Middle frontal gyrus (tissue), 1 donor: ENCODE measurements around the gene KISS1.
"Not testable (repeated sequence)": the region's sequence is repeated elsewhere in the genome, so short reads cannot be mapped to it uniquely, and the experiment has no call there.

ENCODE experiments used
- DNase-seq: peaks from one replicate; pipeline ENCODE4 v3.0.0-alpha.2; 2015; ENCODE audit warnings: low spot score; ENCODE audit errors: extremely low spot score

Gene KISS1, protein sequence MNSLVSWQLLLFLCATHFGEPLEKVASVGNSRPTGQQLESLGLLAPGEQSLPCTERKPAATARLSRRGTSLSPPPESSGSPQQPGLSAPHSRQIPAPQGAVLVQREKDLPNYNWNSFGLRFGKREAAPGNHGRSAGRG

GRCh38 chr1:204196068-204196795 is at the start of gene KISS1:
KISS1 (minus strand) TSS chr1:204196491; CDS start chr1:204192876, 3,615 bp downstream.
- DNase-seq, result no peak

GRCh38 chr1:204242920-204243319 is 46.6 kb upstream of the KISS1 start:
- no peak for DNase-seq

- DNase-seq, result no peak
Measured at GRCh38 chr1:204241914-204242313, 45.6 kb upstream of the KISS1 start.

GRCh38 chr1:204241050-204241449 is 44.8 kb upstream of the KISS1 start:
- DNase-seq, result no peak

GRCh38 chr1:204240233-204240632 is 43.9 kb upstream of the KISS1 start:
- DNase-seq, result no peak

- DNase-seq, result not testable (repeated sequence)
Measured at GRCh38 chr1:204239401-204239800, 43.1 kb upstream of the KISS1 start.

DNA sequence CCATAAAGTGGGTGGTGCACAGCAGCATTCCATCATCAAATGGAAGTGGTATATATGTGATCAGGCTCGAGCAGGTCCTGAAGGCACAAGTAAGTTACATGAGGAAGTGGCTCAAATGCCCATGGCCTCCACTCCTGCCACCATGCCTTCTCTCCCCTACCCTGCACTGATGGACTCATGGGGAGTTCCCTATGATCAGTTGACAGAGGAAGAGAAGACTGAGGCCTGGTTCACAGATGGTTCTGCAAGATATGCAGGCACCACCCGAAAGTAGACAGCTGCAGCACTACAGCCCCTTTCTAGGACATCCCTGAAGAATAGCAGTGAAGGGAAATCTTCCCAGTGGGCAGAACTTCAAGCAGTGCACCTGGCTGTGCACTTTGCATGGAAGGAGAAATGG is 42.2 kb upstream of the KISS1 start:
- DNase-seq, result not testable (repeated sequence)

- DNase-seq, result not testable (repeated sequence)
Measured at GRCh38 chr1:204237515-204237914, 41.2 kb upstream of the KISS1 start.

GRCh38 chr1:204232526-204232925 is 36.2 kb upstream of the KISS1 start:
- DNase-seq, result no peak

DNA sequence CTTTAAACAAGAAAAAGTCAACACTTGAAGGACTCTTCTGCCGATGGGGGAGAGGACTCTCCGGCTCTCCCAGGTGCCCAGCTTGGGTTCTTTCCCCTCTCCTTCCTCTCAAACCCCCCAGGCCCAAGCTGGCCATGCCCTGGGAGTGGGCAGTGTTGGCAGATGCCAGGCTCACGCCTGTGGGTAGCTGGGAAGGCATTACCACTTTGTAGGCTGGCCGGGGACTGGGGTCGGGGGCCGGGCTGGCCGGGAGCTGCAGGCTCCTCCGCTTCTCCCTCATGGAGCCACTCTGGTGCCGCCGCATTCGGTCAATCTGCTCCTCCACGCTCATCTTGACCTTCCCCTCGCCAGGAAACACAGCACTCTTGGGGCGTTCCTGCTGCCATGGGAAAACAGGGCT is 33.9 kb upstream of the KISS1 start:
- no peak for DNase-seq

DNA sequence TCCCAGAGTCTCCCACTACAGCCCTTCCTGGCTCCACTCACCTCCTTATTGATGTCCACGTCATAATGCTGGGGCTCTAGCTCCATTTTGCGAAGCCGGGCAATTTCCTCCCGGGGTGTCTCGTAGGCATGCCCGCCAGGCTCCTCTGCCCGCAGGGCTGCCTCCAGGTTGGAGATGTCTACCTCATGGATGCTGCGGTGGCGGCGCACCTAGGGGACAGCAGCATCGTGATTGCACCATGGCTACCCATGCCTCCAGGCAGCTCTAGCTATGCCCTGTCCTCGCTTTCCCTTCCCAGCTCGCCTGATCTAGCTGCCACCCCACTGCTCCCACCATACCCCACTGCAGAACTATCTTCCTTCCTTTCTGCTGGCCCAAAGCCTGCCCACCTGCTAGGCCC is 32.6 kb upstream of the KISS1 start:
- DNase-seq, result no peak

GRCh38 chr1:204227996-204228785 is 31.9 kb upstream of the KISS1 start:
- no peak for DNase-seq

DNA sequence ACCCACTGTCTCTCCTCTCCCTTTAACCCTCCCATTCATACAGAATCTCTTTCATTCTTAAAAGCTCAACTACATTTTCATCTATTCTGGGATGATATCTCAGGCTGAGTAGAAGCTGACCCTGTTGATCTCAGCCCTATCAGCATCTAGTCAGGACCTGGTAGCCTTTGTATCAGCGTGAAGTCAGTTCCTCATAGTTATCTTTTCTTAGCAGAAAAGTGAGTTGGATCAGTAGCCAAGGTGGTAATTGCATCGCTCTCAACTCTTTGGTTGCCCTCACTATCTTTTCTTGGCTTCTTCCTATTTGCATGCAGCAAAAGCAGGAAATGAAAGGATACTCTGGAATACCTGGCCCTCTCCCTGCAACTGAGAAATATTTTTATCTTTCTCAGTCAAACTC is 31.1 kb upstream of the KISS1 start:
- DNase-seq, result no peak

DNA sequence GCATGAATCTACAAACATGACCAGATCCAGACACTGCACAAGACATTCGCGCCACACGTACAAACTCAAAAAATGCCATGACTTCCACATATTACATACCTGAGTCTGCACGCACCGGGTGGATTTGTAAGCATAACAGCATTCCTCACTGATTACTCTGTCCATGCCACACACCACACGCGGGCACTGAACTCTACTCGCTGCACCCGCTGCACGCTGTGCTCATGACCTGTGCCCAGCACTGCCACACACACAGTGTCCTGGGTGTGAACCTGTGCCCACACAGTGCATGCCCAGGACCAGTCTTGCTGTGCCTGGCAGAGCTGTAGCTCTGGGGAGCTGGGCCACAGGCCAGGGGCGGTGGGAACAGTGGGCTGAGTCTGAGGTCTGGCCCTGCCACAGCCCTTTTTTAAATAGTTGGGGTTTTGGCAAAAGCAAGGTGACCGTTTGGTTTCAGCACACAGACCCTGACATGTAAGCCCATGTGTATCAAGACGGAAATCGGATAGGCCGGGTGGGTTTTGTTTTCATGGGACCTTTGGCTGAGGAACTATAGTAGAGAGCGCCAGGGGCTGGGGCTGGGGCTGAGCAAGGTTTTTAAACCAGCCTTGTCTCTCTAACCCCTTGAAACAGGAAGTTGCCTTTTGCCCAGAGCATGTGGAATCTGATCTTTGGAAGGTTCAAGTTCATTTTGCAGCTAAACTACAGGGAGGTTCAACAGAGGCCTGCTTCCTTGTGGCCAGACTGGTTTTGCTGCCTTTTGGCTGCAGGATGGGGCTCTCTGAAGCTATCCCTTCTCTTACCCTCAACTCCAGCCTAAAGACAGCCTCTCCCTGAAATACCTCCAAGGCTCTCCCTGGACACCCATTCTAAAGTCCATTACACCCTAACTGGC is 29.8 kb upstream of the KISS1 start:
- no peak for DNase-seq

GRCh38 chr1:204224655-204225054 is 28.4 kb upstream of the KISS1 start:
- DNase-seq, result no peak

- DNase-seq, result no peak
Measured at GRCh38 chr1:204223129-204223860, 27.0 kb upstream of the KISS1 start.

DNA sequence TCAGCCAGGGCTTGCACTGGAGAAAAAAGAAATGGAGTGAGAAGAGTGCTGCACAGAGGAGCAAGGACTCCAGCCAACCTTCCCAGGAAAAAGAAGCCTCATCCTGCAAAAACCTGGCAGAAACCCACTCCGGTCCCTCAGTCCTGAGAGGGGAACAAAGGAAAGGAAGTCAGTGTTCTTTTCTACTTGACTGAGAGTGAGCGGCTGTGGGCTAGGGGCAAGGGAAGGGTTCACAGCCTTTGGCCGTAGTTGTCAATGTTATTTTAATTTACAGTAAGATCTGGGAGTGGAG is 26.4 kb upstream of the KISS1 start:
- no peak for DNase-seq

DNA sequence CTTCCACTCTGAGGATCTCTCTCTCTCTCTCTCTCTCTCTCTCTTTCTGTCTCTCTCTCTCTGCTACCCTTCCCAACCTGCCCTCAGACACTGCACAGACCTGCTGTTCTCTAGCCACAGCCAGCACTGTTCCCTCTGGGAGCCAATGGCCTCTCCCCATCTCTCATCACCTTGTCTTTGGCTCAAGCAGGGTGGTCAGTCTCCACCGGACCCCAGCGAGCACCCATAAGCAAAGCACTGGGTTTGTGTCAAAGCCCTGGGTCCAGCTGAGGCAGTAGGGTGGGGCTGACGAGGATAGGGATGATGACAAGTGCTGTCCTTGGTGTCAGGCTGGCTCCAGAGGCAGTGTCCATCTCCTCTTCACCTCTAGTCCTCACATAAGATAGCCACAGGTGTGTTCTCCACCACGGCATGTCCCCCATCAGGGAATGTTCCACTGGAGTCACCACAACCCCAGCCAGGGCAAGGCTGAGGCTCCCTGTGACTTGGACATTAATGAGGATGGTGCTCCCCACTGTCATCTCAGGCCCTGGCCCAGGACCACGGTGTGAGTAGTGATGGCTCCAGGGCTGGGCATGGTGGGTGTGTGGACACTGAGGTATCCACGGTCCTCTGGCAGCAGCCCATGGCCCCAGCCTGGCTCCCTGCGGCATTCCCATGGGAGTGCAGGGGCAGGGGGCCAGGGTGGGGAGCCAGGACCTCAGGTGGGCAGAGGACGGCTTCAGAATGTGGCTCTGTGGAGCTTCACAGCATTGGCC is 25.9 kb upstream of the KISS1 start:
- DNase-seq, result no peak

- DNase-seq, result no peak
Measured at GRCh38 chr1:204221271-204221670, 25.0 kb upstream of the KISS1 start.

DNA sequence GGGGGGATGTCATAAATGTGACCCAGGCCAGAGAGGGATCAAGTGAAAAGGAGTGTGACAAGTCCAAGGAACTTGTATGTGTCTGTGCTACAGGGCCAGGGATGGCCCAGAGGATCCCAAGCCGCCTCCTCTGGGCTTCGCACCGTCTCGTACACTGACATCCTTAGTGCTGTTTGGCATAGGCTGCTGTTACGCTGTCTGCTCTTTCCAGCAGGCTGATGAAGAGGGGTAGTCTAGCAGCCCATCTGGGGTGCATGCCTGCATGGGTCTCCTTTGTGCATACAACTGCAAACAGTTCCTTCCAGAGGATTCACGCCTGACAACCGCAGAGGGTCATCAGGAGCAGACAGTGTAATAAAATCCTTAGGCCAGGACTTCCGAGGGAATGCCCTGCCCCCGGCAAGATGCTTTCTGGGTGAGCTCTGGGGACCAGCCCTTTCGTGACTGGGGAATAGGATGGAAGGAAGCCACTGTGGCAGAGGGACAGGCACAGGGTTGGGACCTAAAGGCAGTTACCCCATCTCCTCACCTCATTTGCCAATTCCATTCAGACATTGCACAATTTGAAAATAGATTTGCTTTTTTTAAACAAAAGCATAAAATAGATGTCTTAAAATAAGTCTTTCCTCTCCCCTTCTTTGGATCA is 23.8 kb upstream of the KISS1 start:
- DNase-seq, result no peak
